K562 (cell line): Measurements from ENCODE around the gene ST8SIA2. TPM values are rescaled to one million over a fixed set of nuclear protein-coding genes. Genes with fewer than 3 reads are reported as not detected.

Source experiments
- ATAC-seq: fragments of 200-7000 bp; cut with Tn5 transposase; 3 replicates; pipeline ENCODE4 v1.9.1; 2020; ENCODE audit warnings: moderate library complexity
- BruUV-seq: library from RNA; stranded (reverse); fragments of 400-500 nt; replicated peaks from 2 replicates; lab custom pipeline; 2021; lab: Mats Ljungman, UMichigan
- CTCF ChIA-PET: fragments of 300-600 bp; formaldehyde crosslinking; extraction: SDS; loops from one replicate; lab custom pipeline; 2021; ENCODE audit warnings: low intra/inter-chr PET ratio; lab: Yijun Ruan, JAX
- POLR2A ChIA-PET: fragments of 300-600, 350-650 bp; sonication (Branson Sonifier 250); formaldehyde crosslinking; extraction: SDS; loops from one replicate; lab custom pipeline; 2021; ENCODE audit warnings: antibody characterized with exemption, inconsistent platforms; lab: Yijun Ruan, JAX
- DNase-seq, 4 experiments: peaks; one replicate each; pipeline versions ENCODE4 v3.0.0 to v3.0.0-alpha.2; 2011 to 2018; ENCODE audit warnings: low spot score in 3 of 4, mixed read lengths in 3 of 4; ENCODE audit errors: extremely low read depth in 1 of 4
- FAIRE-seq: peaks from 2 replicates; lab custom pipeline; 2011; peaks lifted over from hg19 to GRCh38; lab: Jason Lieb, UNC
- H2AFZ ChIP-seq: 2 replicates; pipeline ENCODE4 v1.6.0; 2011; ENCODE audit warnings: low read depth, low read length, control low read depth, inconsistent platforms
- H3K27ac ChIP-seq: fragments of 200-600 bp; 3 replicates; pipeline ENCODE4 v1.8.0; 2011; ENCODE audit warnings: low read depth, mild to moderate bottlenecking, control low read depth, inconsistent platforms, low read length, moderate library complexity, mixed read lengths; ENCODE audit errors: extremely low read depth
- H3K27me3 ChIP-seq, 2 experiments: fragments of 300-600 bp in 1 of 2; 2 replicates in 1 of 2; 3 replicates in 1 of 2; pipeline versions ENCODE4 v1.6.0 to v1.8.0; 2011; ENCODE audit warnings: inconsistent platforms in 2 of 2, low read length in 2 of 2, mild to moderate bottlenecking in 1 of 2, mixed read lengths in 1 of 2, moderate library complexity in 1 of 2; ENCODE audit not compliant: control insufficient read depth in 2 of 2, insufficient read depth in 2 of 2
- H3K36me3 ChIP-seq: fragments of 300-600 bp; 3 replicates; pipeline ENCODE4 v1.8.0; 2011; ENCODE audit warnings: mild to moderate bottlenecking, low read length, inconsistent platforms; ENCODE audit not compliant: control insufficient read depth, insufficient read depth
- H3K4me1 ChIP-seq, 2 experiments: fragments of 200-600 bp in 1 of 2; replicated peaks in 1 of 2; 2 replicates in 1 of 2; 3 replicates in 1 of 2; pipeline versions ENCODE4 v1.5.1 to v1.8.0; 2011; ENCODE audit warnings: inconsistent platforms in 2 of 2, low read length in 2 of 2, mild to moderate bottlenecking in 1 of 2, mixed read lengths in 1 of 2, moderate library complexity in 1 of 2; ENCODE audit not compliant: control insufficient read depth in 2 of 2, insufficient read depth in 2 of 2
- H3K4me2 ChIP-seq: 2 replicates; pipeline ENCODE4 v1.6.1; 2011; ENCODE audit warnings: low read length, control low read depth, inconsistent platforms, mixed read lengths; ENCODE audit not compliant: insufficient read depth
- H3K4me3 ChIP-seq: fragments of 200-600 bp; sonication (generic), shearing (Covaris generic); 2 replicates; pipeline ENCODE4 v1.5.1; 2016; ENCODE audit warnings: control low read depth, inconsistent platforms
- H3K79me2 ChIP-seq: fragments of 200-600 bp; 3 replicates; pipeline ENCODE4 v1.8.0; 2011; ENCODE audit warnings: low read length, inconsistent platforms; ENCODE audit not compliant: control insufficient read depth, insufficient read depth
- H3K9ac ChIP-seq, 2 experiments: 2 replicates each; pipeline versions ENCODE4 v1.6.0 to v1.6.1; 2011; ENCODE audit warnings: low read depth in 2 of 2, low read length in 2 of 2, control low read depth in 1 of 2, inconsistent platforms in 1 of 2, mild to moderate bottlenecking in 1 of 2, mixed read lengths in 1 of 2; ENCODE audit not compliant: insufficient read depth in 1 of 2
- H3K9me1 ChIP-seq: one replicate; pipeline ENCODE4 v1.6.0; 2011; ENCODE audit warnings: inconsistent platforms, mild to moderate bottlenecking, low read length, moderate library complexity; ENCODE audit not compliant: control insufficient read depth, insufficient read depth
- H3K9me3 ChIP-seq: replicated peaks from 2 replicates; pipeline ENCODE4 v1.5.1; 2011; ENCODE audit warnings: low read depth, low read length, inconsistent platforms; ENCODE audit not compliant: control insufficient read depth, insufficient read depth
- H4K20me1 ChIP-seq: replicated peaks from 2 replicates; pipeline ENCODE4 v1.6.1; 2011; ENCODE audit warnings: low read length, inconsistent platforms, mixed read lengths; ENCODE audit not compliant: control insufficient read depth, insufficient read depth
- KLF10 ChIP-seq: fragments of 250-450 bp; sonication (Bioruptor Pico); IDR thresholded peaks from 2 replicates; pipeline ENCODE4 v1.6.1; 2021; ENCODE audit warnings: matching md5 sums
- YBX1 ChIP-seq: fragments of 450-650 bp; IDR thresholded peaks from 2 replicates; pipeline ENCODE4 v1.7.1; 2016; ENCODE audit warnings: mild to moderate bottlenecking
- ZNF146 ChIP-seq: IDR thresholded peaks from one replicate; pipeline ENCODE4 v1.6.1; 2018; ENCODE audit warnings: missing compliant biosample characterization; ENCODE audit not compliant: unreplicated experiment
- ZNF165 ChIP-seq: fragments of 250-450 bp; sonication (Bioruptor Pico); IDR thresholded peaks from 2 replicates; pipeline ENCODE4 v1.4.0; 2020; ENCODE audit warnings: borderline replicate concordance
- ZNF184 ChIP-seq: sonication (generic); formaldehyde crosslinking; IDR thresholded peaks from 2 replicates; pipeline ENCODE4 v1.5.0; 2020; ENCODE audit warnings: missing genetic modification reagents
- ZNF197 ChIP-seq: fragments of 200-800 bp; sonication (Bioruptor generic); IDR thresholded peaks from 2 replicates; pipeline ENCODE4 v1.6.1; 2016; ENCODE audit warnings: low read depth, missing genetic modification characterization, missing compliant biosample characterization
- ZNF347 ChIP-seq: fragments of 450-650 bp; formaldehyde crosslinking; IDR thresholded peaks from 2 replicates; pipeline ENCODE4 v1.4.0; 2020; ENCODE audit warnings: low read depth, mild to moderate bottlenecking, moderate library complexity
- ZNF507 ChIP-seq: conservative IDR thresholded peaks from 2 replicates; pipeline ENCODE4 v1.6.1; 2017; ENCODE audit warnings: missing genetic modification characterization, missing compliant biosample characterization
- WGBS: fragments of 100-300 bp; shearing (Covaris generic); methylation state at CpG from one replicate; pipeline ENCODE4 v1.1.6; 2016; ENCODE audit warnings: low coverage, mixed read lengths; ENCODE audit not compliant: insufficient coverage; ENCODE audit errors: missing lambda C conversion rate; 5-methylcytosine and 5-hydroxymethylcytosine counted together
- in situ Hi-C: fragments of 300-500 bp; cut with MboI; formaldehyde crosslinking; loops from 4 replicates; pipeline ENCODE4 v1.15.0; 2018; ENCODE audit warnings: inconsistent platforms, mixed read lengths
- intact Hi-C: fragments of 100-400 bp; cut with micrococcal nuclease; formaldehyde crosslinking; loops from 2 replicates; pipeline ENCODE4 v1.14.2; 2022
- polyA plus RNA-seq, 8 experiments: library from polyadenylated mRNA; depleted of rRNA in 4 of 8; stranded (reverse) in 5 of 8; unstranded in 3 of 8; fragments of >200 nt; fragmentation: Nextera tagmentation in 2 of 8; fragmentation: Illumina TruSeq in 1 of 8; extraction: Ambion mirVana in 2 of 8; extraction: Trizol in 1 of 8; gene quantifications; 2 replicates each; pipeline versions ENCODE4 v1.2.1 to v1.2.3, GENCODE V29; 2011 to 2014; ENCODE audit warnings: inconsistent platforms in 1 of 8, missing spikeins in 1 of 8
- total RNA-seq, 7 experiments: library from RNA; depleted of rRNA in 6 of 7; stranded (reverse); fragments of >200 nt in 6 of 7; fragmentation: Illumina TruSeq in 2 of 7; extraction: Trizol in 2 of 7; gene quantifications; 2 replicates each; pipeline versions ENCODE4 v1.2.1 to v1.2.3, GENCODE V29; 2011 to 2021; ENCODE audit warnings: low replicate concordance in 1 of 7

ST8SIA2 gene
- total and polyA plus RNA-seq, 9 of the 15 experiments (the other 6 are each of a cell fraction or from before 2014, with no cell fraction given) = not detected

GRCh38 chr15:92467245-92467644, 73.6 kb downstream of the ST8SIA2 start:
- no peak for TF ChIP-seq KLF10
- TF ChIP-seq ZNF146 (CRISPR knock-in tag) = no peak
- TF ChIP-seq YBX1 = no peak
- no peak for TF ChIP-seq ZNF347 (CRISPR knock-in tag)
- no peak for TF ChIP-seq ZNF507 (tag)
- no peak for TF ChIP-seq ZNF165 (CRISPR knock-in tag)
- no peak for TF ChIP-seq ZNF184 (CRISPR knock-in tag)
- no peak for TF ChIP-seq ZNF197 (CRISPR knock-in tag)
- CTCF ChIA-PET = no interaction called here
- H3K4me3 ChIP-seq = no peak overlapping the region
- H3K9ac ChIP-seq = no peak overlapping the region
- no peak overlapping the region for H3K4me2 ChIP-seq
- under 1% methylated on average over 8 of the region's 11 CpGs for WGBS
- intact Hi-C loops = no loop called here
- H3K36me3 ChIP-seq = no peaks in the 10 kb centered on the region
- DNase-seq (no peak), ATAC-seq (no peak), FAIRE-seq (no peak)
- in situ Hi-C loops = no loop called here
- no peaks in the 10 kb centered on the region for H3K9me1 ChIP-seq
- H2AFZ ChIP-seq = no peak overlapping the region
- peaks cover 8 to 26% of the 10 kb centered on the region in 2 experiments; a peak in 3 of 5 replicates for H3K27me3 ChIP-seq
- no TSS peak for BruUV-seq
- POLR2A ChIA-PET = interaction anchor here (0.7 kb wide), 1 partner anchor 473 kb away, joined by 3 read pairs; no protein-coding TSS in a partner anchor
- H3K27ac ChIP-seq = no peak overlapping the region
- no peaks in the 10 kb centered on the region; a peak in 2 of 5 replicates for H3K4me1 ChIP-seq
- H3K79me2 ChIP-seq = no peaks in the 10 kb centered on the region
- H3K9me3 ChIP-seq = no peaks in the 10 kb centered on the region
- H4K20me1 ChIP-seq = peaks cover 4% of the 10 kb centered on the region; the same call in 1 of the 2 replicates
